EL (cell line): ENCODE data around the gene ZNF804A.

Experiments
- DNase-seq: peaks from one replicate; pipeline ENCODE4 v3.0.0-alpha.2; 2016

The ZNF804A gene

GRCh38 chr2:184971546-184972068, 373.3 kb downstream of the ZNF804A start:
- no peak for DNase-seq
